Stimulated activated CD4-positive, alpha-beta T cell treated with anti-CD3 and anti-CD28 coated beads, Interleukin-1b, Interleukin-23, amount 100 ng/mL, for 48 hours (primary cell): ENCODE measurements around the gene CASK.

ENCODE experiments used
- DNase-seq: peaks from one replicate; pipeline ENCODE4 v3.0.0-alpha.2; 2020

Gene CASK

GRCh38 chrX:41923211-41923977 is at the start of gene CASK:
CASK (minus strand) TSS chrX:41923554; CDS start chrX:41922988, 566 bp downstream.
- peak; percentile 88 for DNase-seq

GRCh38 chrX:41971346-41971745 is 48.0 kb upstream of the CASK start:
- DNase-seq = no peak

GRCh38 chrX:41970419-41970818 is 47.1 kb upstream of the CASK start:
- no peak for DNase-seq

GRCh38 chrX:41963348-41963747 is 40.0 kb upstream of the CASK start:
- DNase-seq = no peak

GRCh38 chrX:41960142-41960541 is 36.8 kb upstream of the CASK start:
- DNase-seq = no peak

DNA sequence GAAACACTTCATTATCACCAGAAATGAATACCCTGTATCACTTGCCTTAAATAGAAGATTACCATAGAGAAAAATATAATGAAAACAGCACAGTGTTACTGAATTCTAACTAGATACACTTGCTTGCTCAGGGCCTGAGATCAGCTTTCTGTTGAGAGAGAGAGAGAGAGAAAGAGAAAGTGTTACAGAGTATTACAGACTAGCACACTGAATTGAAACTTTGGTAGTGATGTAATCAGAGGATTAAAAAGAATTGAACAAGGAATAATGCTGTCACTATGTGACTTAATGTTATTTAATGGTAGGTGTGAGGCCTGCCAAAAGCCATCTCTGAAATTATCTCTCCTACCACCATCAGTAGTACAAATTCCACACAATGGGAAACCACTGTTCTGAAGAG is 35.5 kb upstream of the CASK start:
- no peak for DNase-seq

GRCh38 chrX:41956027-41956426 is 32.7 kb upstream of the CASK start:
- DNase-seq = no peak

DNA sequence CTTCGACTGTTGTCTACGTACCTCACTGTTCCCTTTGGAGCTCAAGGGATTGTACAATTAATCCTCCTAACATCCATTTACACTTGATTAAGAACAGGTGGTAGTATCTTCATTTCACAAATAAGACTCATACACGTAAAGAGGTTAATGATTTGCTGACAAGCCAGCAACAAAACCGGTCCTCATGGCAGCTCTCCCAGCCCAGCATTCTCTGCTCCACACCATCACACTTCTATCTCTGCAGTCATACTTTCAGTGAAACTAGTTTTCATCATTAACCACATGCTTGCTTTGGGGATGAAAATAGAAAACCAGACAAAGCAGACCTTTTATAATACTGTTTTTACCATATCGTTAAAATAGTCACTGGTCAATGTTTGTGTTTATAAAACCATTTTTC is 28.7 kb upstream of the CASK start:
- no peak for DNase-seq

DNA sequence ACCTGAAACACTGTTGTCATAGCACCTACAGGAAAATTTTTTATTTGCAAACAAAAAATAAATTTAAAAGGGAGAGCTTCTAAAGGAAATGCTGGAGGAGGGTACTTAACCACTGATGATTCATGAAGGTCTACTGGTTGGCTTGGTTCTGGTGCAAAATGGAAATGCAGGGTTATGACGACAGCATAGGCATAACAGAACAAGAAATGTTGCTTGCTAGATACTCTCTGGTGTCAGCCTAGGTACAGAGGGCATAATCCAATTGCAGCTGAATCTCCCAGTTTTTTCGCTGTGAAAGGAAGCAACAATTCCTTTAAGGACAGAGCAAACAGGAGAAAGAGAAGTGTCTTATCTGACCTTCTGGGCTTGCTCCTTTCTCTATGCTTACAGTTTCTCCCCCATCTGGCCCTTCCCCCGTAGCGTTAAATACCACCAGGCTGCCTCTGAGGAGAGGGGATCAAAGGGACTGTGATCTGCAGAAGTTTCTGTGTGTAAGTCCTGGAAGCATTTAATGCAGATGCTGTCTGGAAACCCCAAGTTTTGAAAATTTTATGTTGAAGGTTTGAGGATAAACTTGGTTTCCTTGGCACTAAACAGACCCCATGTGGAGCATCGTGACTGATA is 23.7 kb upstream of the CASK start:
- no peak for DNase-seq

GRCh38 chrX:41946235-41946634 is 22.9 kb upstream of the CASK start:
- no peak for DNase-seq

DNA sequence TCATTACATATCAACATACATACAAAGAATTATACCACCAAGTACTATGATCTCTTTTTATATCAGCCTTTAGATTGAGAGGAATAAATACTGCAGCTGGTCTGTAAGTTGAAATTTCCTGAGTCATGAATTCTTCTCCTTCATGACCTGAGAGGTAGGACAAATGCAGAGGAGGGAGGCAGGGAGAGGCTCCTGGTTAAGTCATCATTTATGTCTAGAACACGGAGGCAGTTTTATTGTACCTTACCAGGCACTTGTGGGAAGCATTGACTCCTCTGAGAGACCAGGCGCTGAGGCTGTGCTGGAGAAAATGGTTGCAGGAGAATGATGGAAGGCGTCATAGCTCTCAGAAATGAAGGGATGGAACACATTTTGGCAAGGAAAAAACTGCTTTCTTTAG is 12.5 kb upstream of the CASK start:
- DNase-seq = no peak

DNA sequence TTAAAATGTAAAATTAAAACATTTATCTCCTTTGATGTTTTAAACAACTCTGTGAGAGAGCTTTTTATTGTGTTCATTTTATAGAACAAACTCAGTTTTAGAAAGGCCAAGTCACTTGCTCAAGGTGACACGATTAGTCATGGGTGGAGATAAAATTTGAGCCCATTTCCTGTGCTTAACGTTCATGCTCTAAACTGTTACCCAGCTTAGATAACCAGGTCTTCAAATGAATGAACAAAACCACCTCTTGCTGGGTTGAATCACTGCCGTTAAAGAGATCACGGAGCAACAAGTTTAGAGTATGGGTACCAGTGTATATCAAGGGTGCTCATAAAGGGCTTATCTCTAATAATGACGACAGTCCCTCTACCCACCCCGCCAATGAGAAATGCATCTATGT is 10.2 kb upstream of the CASK start:
- DNase-seq = no peak

- no peak for DNase-seq
These were observed 9.5 kb upstream of the CASK start for GRCh38 chrX:41932885-41933284.

GRCh38 chrX:41931591-41931990 is 8.2 kb upstream of the CASK start:
- DNase-seq = no peak

DNA sequence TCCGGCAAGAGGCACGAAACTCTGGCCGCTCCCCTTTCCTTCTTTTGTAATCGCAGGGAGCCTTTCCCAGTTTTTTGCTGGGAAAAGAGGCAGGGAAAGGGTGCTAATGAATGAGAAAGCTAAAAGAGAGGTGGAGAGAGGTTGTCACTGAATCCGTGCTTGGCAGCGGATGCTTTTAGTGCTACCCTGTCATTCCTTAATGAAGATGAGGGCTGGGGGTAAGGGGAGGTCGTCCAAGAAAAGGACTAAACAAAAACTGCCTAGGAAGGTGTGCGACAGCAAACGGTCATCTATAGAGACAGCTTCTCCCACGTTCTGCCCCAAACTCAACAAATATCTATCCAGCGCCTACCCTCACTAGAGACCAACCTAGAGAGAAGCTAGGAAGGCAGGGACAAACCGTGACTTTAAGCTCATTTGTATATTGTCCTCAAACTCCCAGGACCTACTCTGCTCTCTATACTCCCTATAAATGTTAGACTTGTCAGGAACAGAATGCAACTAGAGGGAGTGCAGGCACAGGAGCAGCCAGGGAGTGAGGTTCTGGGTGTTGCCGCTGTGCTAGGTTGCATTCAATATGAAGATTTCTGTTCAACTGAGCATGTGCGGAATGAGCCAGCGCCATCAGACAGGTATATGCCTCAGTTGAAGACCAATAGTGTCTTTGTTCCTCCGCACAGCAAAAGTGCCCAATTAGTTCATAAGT is 777 bp upstream of the CASK start:
- DNase-seq = no peak

DNA sequence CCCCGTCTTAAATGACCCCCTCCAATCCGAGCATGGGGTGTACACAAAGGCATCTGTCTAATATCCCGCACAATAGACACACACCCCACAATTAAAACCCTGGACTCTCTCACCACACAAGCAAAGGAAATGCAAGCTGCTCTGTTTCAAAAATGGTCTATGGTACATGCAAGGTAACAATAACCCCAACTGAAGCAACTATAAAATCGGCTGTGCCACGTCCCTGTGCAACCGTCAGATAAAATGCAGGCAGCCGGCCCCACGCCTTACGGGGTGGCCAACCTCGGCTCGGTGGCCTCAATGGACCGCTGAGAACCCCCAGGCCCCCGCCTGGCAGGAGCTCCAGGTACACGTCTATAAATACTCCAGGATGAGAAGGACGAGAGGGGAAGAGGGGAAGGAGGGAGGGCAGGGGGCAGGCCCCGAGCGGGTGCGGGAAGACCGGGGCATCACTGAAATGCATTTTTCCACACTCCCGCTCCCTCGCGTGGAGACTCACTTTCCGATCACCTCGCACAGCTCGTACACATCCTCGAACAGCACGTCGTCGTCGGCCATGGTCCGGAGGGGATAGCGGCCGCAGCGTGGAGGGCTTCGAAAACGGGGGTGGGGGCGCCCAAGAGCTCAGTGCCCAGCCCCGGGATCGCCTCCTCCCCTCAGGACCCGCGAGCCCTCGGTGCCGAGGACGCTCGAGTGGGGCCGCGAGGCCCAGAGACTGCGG is 763 bp downstream of the CASK start:
- DNase-seq = no peak

- peak; percentile 41 for DNase-seq
These were observed 1.6 kb downstream of the CASK start for GRCh38 chrX:41921492-41922430.

GRCh38 chrX:41919870-41920269 is 3.5 kb downstream of the CASK start:
- no peak for DNase-seq

DNA sequence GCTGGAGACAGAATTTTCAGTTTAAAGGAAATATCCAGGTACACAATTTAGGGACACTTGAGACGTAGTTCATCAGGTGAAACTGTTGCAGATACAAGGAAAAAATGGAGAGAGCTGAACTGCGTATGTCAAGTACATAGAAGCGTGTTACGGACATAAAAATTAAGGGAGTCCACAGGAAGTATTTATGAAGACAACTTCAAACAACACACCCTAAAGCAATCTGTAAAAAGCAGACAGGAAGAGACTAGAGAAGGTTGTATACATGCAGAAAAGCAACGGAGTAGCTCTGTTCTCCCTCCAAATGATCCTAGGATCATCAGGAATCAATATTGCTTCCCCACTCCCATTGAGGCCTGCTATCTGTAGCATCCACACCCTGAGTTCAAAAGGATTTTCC is 5.8 kb downstream of the CASK start:
- no peak for DNase-seq

GRCh38 chrX:41913476-41913875 is 9.9 kb downstream of the CASK start:
- DNase-seq = no peak

- DNase-seq = no peak
These were observed 10.4 kb downstream of the CASK start for GRCh38 chrX:41912923-41913322.

GRCh38 chrX:41909068-41909467 is 14.3 kb downstream of the CASK start:
- DNase-seq = no peak
